Fibroblast of villous mesenchyme (primary cell): ENCODE measurements around the gene IQGAP2. TPM values are rescaled to one million over a fixed set of nuclear protein-coding genes. Genes with fewer than 3 reads are reported as not detected.

ENCODE experiments used
- DNase-seq: peaks from one replicate; pipeline ENCODE4 v3.0.0-alpha.2; 2010; ENCODE audit warnings: low read depth
- H3K4me3 ChIP-seq: 2 replicates; pipeline ENCODE4 v1.5.1; 2011; ENCODE audit warnings: low read depth, mild to moderate bottlenecking, low read length
- total RNA-seq: library from RNA; depleted of rRNA; stranded (reverse); fragments of >200 nt; gene quantifications from 2 replicates; pipeline ENCODE4 v1.2.3, GENCODE V29; 2012
- TF ChIP-seq, protein P1 (sequence below): IDR thresholded peaks from 2 replicates; pipeline ENCODE4 v1.5.1; 2012; ENCODE audit warnings: low read depth, mild to moderate bottlenecking, low read length; ENCODE audit not compliant: insufficient read depth

The IQGAP2 gene
- total RNA-seq, 1 donor: 2.6 TPM

- no peak for DNase-seq
- no peak overlapping the region for H3K4me3 ChIP-seq
- TF ChIP-seq, protein P1, sequence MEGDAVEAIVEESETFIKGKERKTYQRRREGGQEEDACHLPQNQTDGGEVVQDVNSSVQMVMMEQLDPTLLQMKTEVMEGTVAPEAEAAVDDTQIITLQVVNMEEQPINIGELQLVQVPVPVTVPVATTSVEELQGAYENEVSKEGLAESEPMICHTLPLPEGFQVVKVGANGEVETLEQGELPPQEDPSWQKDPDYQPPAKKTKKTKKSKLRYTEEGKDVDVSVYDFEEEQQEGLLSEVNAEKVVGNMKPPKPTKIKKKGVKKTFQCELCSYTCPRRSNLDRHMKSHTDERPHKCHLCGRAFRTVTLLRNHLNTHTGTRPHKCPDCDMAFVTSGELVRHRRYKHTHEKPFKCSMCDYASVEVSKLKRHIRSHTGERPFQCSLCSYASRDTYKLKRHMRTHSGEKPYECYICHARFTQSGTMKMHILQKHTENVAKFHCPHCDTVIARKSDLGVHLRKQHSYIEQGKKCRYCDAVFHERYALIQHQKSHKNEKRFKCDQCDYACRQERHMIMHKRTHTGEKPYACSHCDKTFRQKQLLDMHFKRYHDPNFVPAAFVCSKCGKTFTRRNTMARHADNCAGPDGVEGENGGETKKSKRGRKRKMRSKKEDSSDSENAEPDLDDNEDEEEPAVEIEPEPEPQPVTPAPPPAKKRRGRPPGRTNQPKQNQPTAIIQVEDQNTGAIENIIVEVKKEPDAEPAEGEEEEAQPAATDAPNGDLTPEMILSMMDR: no peak
These were observed 66.7 kb downstream of the IQGAP2 start for GRCh38 chr5:76469656-76470290.

- DNase-seq: no peak
- TF ChIP-seq, protein P1: no peak
- H3K4me3 ChIP-seq: no peak overlapping the region
These were observed 67.9 kb downstream of the IQGAP2 start for GRCh38 chr5:76470976-76471375.

- H3K4me3 ChIP-seq: no peak overlapping the region
- TF ChIP-seq, protein P1: no peak
- DNase-seq: no peak
These were observed 68.3 kb downstream of the IQGAP2 start for GRCh38 chr5:76471406-76471805.

- H3K4me3 ChIP-seq: no peak overlapping the region
- no peak for DNase-seq
- TF ChIP-seq, protein P1: no peak
These were observed 68.9 kb downstream of the IQGAP2 start for GRCh38 chr5:76471987-76472334.

- TF ChIP-seq, protein P1: no peak
- H3K4me3 ChIP-seq: no peak overlapping the region
- peak; percentile 4 for DNase-seq
These were observed 69.4 kb downstream of the IQGAP2 start for GRCh38 chr5:76472335-76473008.

DNA sequence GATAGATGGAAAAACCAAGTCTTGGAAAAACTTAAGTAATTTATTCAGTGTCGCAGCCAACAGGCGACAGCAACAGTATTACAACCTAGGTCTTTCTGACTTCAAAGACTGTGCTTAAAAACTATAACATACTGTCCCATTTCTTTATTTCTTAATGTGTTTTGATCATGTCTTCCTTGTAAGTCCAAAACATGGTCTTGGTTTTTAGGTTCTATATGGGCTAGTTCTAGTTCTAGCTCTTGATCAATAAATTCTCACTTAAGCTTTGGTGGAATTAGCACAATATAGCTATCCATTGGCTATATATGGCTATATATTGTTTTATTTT lies 69.9 kb downstream of the IQGAP2 start:
- no peak for DNase-seq
- TF ChIP-seq, protein P1: no peak
- H3K4me3 ChIP-seq: no peak overlapping the region

DNA sequence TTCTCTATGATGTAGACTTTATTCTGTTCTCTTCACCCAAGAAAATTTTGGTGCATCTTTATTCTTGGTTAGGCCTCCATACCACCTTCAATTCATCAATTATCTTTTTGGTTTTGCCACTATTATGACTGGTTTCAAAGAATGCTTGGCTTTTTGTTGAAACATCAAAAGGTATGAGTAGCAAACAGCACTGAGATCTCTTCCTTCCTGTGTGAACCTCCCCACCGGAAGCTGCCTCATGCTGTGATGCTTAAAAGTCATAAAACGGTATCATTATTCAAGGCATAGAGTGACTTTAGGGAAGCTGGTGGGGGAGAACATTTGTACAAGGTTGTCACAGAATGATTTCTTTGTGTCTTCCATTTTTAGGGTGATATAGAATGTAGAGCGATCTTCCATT lies 70.6 kb downstream of the IQGAP2 start:
- TF ChIP-seq, protein P1: no peak
- no peak for DNase-seq
- no peak overlapping the region for H3K4me3 ChIP-seq
